AG10803 (cell line): ENCODE measurements around the gene MTHFSD.
A peak's percentile ranks its signal among the peaks of the same experiment; 100 is the strongest.

Source experiments
- DNase-seq: peaks from one replicate; pipeline ENCODE4 v3.0.0; 2010; ENCODE audit warnings: low read depth
- H3K4me3 ChIP-seq: 2 replicates; pipeline ENCODE4 v1.5.1; 2011; ENCODE audit warnings: mild to moderate bottlenecking, low read length, control low read depth
- CTCF ChIP-seq: conservative IDR thresholded peaks from 2 replicates; pipeline ENCODE4 v1.5.1; 2011; ENCODE audit warnings: mild to moderate bottlenecking, low read length, control low read depth, inconsistent platforms

The MTHFSD gene

GRCh38 chr16:86530251-86531190, 24.5 kb downstream of the MTHFSD start:
- TF ChIP-seq CTCF: no peak
- H3K4me3 ChIP-seq: no peak overlapping the region
- DNase-seq: no peak

GRCh38 chr16:86529160-86529559, 25.9 kb downstream of the MTHFSD start:
- DNase-seq: peak; percentile 27
- no peak overlapping the region for H3K4me3 ChIP-seq
- TF ChIP-seq CTCF: no peak

- DNase-seq: no peak
- no peak for TF ChIP-seq CTCF
- H3K4me3 ChIP-seq: no peak overlapping the region
These were observed 26.7 kb downstream of the MTHFSD start for GRCh38 chr16:86528061-86528929.

GRCh38 chr16:86527366-86527765, 27.7 kb downstream of the MTHFSD start:
- H3K4me3 ChIP-seq: no peak overlapping the region
- DNase-seq: no peak
- no peak for TF ChIP-seq CTCF

- DNase-seq: no peak
- no peak for TF ChIP-seq CTCF
- no peak overlapping the region for H3K4me3 ChIP-seq
These were observed 29.3 kb downstream of the MTHFSD start for GRCh38 chr16:86525696-86526095.

GRCh38 chr16:86524029-86524428, 31.0 kb downstream of the MTHFSD start:
- no peak overlapping the region for H3K4me3 ChIP-seq
- no peak for TF ChIP-seq CTCF
- DNase-seq: no peak
